ENCODE measurements around the gene SDC4. TPM values are rescaled to one million over a fixed set of nuclear protein-coding genes. Genes with fewer than 3 reads are reported as not detected.

SDC4 gene
- total and polyA plus RNA-seq, 4 experiments from 2014 or later: 1.2 to 3.9 (median 3.1) TPM

GRCh38 chr20:45336530-45337366, 11.5 kb downstream of the SDC4 start:
- Histone ChIP-seq H3K4me3 (ENCODE audit: low read length in 2 of 2) (no peak overlapping the region), H3K27ac (ENCODE audit: low read depth, low read length) (no peak overlapping the region), H3K9me3 (ENCODE audit: control insufficient read depth in 1 of 2, low read length in 2 of 2) (no peaks in the 10 kb centered on the region), H3K27me3 (ENCODE audit: insufficient read depth, low read length) (no peaks in the 10 kb centered on the region), H3K36me3 (ENCODE audit: insufficient read depth, low read length) (no peaks in the 10 kb centered on the region), H3K4me1 (ENCODE audit: insufficient read depth, low read length) (no peaks in the 10 kb centered on the region)
- Mint-ChIP-seq H3K27me3 (no peaks in the 10 kb centered on the region), H3K9me3 (no peaks in the 10 kb centered on the region), H3K4me3 (no peak overlapping the region), H3K4me1 (no peaks in the 10 kb centered on the region), H3K27ac (peak overlapping the region in 2 of 7 donors; percentile 13 to 36), H3K36me3 (no peaks in the 10 kb centered on the region)
- DNase-seq: no peak
- CTCF ChIA-PET (ENCODE audit: partially characterized antibody): interaction anchor here (1.1 kb wide), 1 partner anchor 18 kb away, joined by 4 read pairs; no protein-coding TSS in a partner anchor
- POLR2A ChIA-PET (ENCODE audit: partially characterized antibody): no interaction called here
- intact Hi-C loops (cut with micrococcal nuclease): no loop called here

DNA sequence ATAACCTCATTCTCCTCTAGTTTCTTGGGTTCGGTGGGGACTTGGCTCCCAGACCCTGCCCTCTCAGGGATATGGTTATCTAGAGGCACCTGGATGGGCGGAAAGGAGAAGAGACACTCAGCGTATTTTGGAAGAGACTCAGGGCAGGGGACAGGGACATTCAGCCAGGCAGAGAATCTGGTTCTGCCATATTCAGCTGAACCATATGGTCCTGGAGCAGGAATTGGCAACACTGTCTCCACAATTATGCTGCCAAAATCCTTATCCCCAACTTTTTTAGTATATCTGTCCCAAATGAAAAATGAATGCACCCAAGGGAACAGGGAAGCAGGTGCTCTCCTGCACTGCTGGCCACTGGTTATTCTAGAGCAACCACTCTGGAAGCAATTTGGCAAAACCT, 17.7 kb downstream of the SDC4 start:
- DNase-seq: no peak
- Histone ChIP-seq H3K4me1 (ENCODE audit: insufficient read depth, low read length) (no peaks in the 10 kb centered on the region), H3K9me3 (ENCODE audit: control insufficient read depth in 1 of 2, low read length in 2 of 2) (no peaks in the 10 kb centered on the region), H3K27me3 (ENCODE audit: insufficient read depth, low read length) (no peaks in the 10 kb centered on the region), H3K36me3 (ENCODE audit: insufficient read depth, low read length) (no peaks in the 10 kb centered on the region), H3K4me3 (ENCODE audit: low read length in 2 of 2) (no peak overlapping the region), H3K27ac (ENCODE audit: low read depth, low read length) (no peak overlapping the region)
- ChIA-PET POLR2A (ENCODE audit: partially characterized antibody) (no interaction called here), CTCF (ENCODE audit: partially characterized antibody) (interaction anchor here (1.4 to 2.3 kb wide), 2 partner anchors 12 to 440 kb away, joined by 3 to 5 read pairs; no protein-coding TSS in a partner anchor)
- H3K27me3 Mint-ChIP-seq: no peaks in the 10 kb centered on the region
- H3K4me1 Mint-ChIP-seq: no peaks in the 10 kb centered on the region
- no peak overlapping the region for H3K4me3 Mint-ChIP-seq
- H3K27ac Mint-ChIP-seq: peak overlapping the region in 2 of 7 donors; percentile 8 to 69
- H3K36me3 Mint-ChIP-seq: peaks cover 0 to 9% of the 10 kb centered on the region in 2 donors
- intact Hi-C loops (cut with micrococcal nuclease): no loop called here
- no peaks in the 10 kb centered on the region for H3K9me3 Mint-ChIP-seq

- Mint-ChIP-seq H3K27me3 (no peaks in the 10 kb centered on the region), H3K36me3 (peaks cover 0 to 9% of the 10 kb centered on the region in 2 donors), H3K4me1 (no peaks in the 10 kb centered on the region), H3K9me3 (no peaks in the 10 kb centered on the region), H3K27ac (no peak overlapping the region), H3K4me3 (no peak overlapping the region)
- Histone ChIP-seq H3K27ac (ENCODE audit: low read depth, low read length) (no peak overlapping the region), H3K27me3 (ENCODE audit: insufficient read depth, low read length) (no peaks in the 10 kb centered on the region), H3K4me1 (ENCODE audit: insufficient read depth, low read length) (no peaks in the 10 kb centered on the region), H3K4me3 (ENCODE audit: low read length in 2 of 2) (no peak overlapping the region), H3K9me3 (ENCODE audit: control insufficient read depth in 1 of 2, low read length in 2 of 2) (no peaks in the 10 kb centered on the region), H3K36me3 (ENCODE audit: insufficient read depth, low read length) (no peaks in the 10 kb centered on the region)
- no peak for DNase-seq
- POLR2A ChIA-PET (ENCODE audit: partially characterized antibody): no interaction called here
- intact Hi-C loops (cut with micrococcal nuclease): no loop called here
- CTCF ChIA-PET (ENCODE audit: partially characterized antibody): interaction anchor here (1.0 to 2.3 kb wide), 5 partner anchors 10 to 441 kb away, joined by 3 to 5 read pairs (median 3); partner anchors contain the start of gene SYS1
Observed at GRCh38 chr20:45329497-45330319, 18.5 kb downstream of the SDC4 start.

DNA sequence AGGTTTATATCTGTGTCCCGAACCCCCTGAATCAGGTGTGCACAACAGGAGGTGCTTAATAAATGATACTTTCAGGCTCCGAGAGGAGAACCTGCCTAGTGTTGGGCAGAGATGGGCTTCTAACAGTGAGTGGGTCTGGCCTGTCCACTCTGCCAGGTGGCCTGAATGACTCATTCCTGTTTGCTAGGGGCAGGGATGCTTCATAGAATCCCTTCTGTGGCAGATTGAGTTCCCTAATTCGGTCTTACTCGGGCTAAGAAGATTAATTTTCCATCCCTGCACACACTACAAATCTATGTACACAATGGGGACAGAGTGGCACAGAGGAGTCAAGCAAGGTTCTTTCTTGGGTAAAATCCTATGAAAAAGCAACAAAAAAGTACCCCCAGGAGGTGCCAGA, 19.8 kb downstream of the SDC4 start:
- intact Hi-C loops (cut with micrococcal nuclease): no loop called here
- H3K9me3 Mint-ChIP-seq: no peaks in the 10 kb centered on the region
- Histone ChIP-seq H3K36me3 (ENCODE audit: insufficient read depth, low read length) (no peaks in the 10 kb centered on the region), H3K4me1 (ENCODE audit: insufficient read depth, low read length) (no peaks in the 10 kb centered on the region), H3K9me3 (ENCODE audit: control insufficient read depth in 1 of 2, low read length in 2 of 2) (no peaks in the 10 kb centered on the region), H3K27ac (ENCODE audit: low read depth, low read length) (no peak overlapping the region), H3K27me3 (ENCODE audit: insufficient read depth, low read length) (no peaks in the 10 kb centered on the region), H3K4me3 (ENCODE audit: low read length in 2 of 2) (no peak overlapping the region)
- H3K27me3 Mint-ChIP-seq: no peaks in the 10 kb centered on the region
- DNase-seq: no peak
- peaks cover 0 to 9% of the 10 kb centered on the region in 2 donors for H3K36me3 Mint-ChIP-seq
- no peak overlapping the region for H3K4me3 Mint-ChIP-seq
- POLR2A ChIA-PET (ENCODE audit: partially characterized antibody): no interaction called here
- CTCF ChIA-PET (ENCODE audit: partially characterized antibody): interaction anchor here (1.5 to 2.3 kb wide), 2 partner anchors 8 to 10 kb away, joined by 3 to 5 read pairs; no protein-coding TSS in a partner anchor
- H3K4me1 Mint-ChIP-seq: no peaks in the 10 kb centered on the region
- no peak overlapping the region for H3K27ac Mint-ChIP-seq

DNA sequence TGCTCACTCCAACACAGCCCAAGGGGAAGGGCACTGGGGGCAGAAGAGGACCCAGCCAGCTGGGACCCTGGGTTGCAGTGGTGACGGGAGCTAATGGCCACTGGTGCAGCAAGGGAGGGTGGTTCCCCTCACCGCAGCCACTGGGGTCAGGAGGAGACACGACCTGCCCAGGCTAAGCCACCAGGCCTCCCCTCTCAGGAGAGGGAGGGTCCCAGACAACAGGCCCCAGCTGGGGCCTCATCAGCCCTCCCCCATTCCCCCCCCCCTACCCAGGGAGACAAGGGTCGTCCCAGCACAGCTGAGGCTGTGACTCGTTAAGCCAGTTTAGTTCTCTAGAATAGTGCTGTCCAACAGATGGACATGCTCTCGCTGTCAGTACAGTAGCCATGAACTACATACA, 22.9 kb downstream of the SDC4 start:
- H3K9me3 Mint-ChIP-seq: no peaks in the 10 kb centered on the region
- Histone ChIP-seq H3K27ac (ENCODE audit: low read depth, low read length) (no peak overlapping the region), H3K27me3 (ENCODE audit: insufficient read depth, low read length) (no peaks in the 10 kb centered on the region), H3K9me3 (ENCODE audit: control insufficient read depth in 1 of 2, low read length in 2 of 2) (no peaks in the 10 kb centered on the region), H3K36me3 (ENCODE audit: insufficient read depth, low read length) (no peaks in the 10 kb centered on the region), H3K4me3 (ENCODE audit: low read length in 2 of 2) (no peak overlapping the region), H3K4me1 (ENCODE audit: insufficient read depth, low read length) (peaks cover 15% of the 10 kb centered on the region)
- peaks cover 4 to 14% (median 10%) of the 10 kb centered on the region in 4 donors for H3K4me1 Mint-ChIP-seq
- no peak overlapping the region for H3K27ac Mint-ChIP-seq
- H3K36me3 Mint-ChIP-seq: peaks cover 0 to 5% of the 10 kb centered on the region in 2 donors
- ChIA-PET POLR2A (ENCODE audit: partially characterized antibody) (interaction anchor here (1.7 kb wide), 1 partner anchor 37 kb away, joined by 3 read pairs; the partner anchor contains the start of gene SYS1), CTCF (ENCODE audit: partially characterized antibody) (interaction anchor here (0.5 to 2.2 kb wide), 5 partner anchors 48 to 446 kb away, joined by 3 to 9 read pairs (median 6); no protein-coding TSS in a partner anchor)
- intact Hi-C loops (cut with micrococcal nuclease): no loop called here
- no peak for DNase-seq
- H3K27me3 Mint-ChIP-seq: no peaks in the 10 kb centered on the region
- H3K4me3 Mint-ChIP-seq: no peak overlapping the region

- no peak overlapping the region for H3K27ac ChIP-seq (ENCODE audit: low read depth, low read length)
- Mint-ChIP-seq H3K9me3 (no peaks in the 10 kb centered on the region), H3K27ac (no peak overlapping the region), H3K4me1 (peaks cover 11 to 25% (median 18%) of the 10 kb centered on the region in 4 donors), H3K36me3 (peaks cover 0 to 3% of the 10 kb centered on the region in 2 donors), H3K27me3 (no peaks in the 10 kb centered on the region), H3K4me3 (no peak overlapping the region)
- H3K36me3 ChIP-seq (ENCODE audit: insufficient read depth, low read length): no peaks in the 10 kb centered on the region
- intact Hi-C loops (cut with micrococcal nuclease): no loop called here
- no peaks in the 10 kb centered on the region for H3K9me3 ChIP-seq (ENCODE audit: control insufficient read depth in 1 of 2, low read length in 2 of 2)
- DNase-seq: no peak
- ChIA-PET POLR2A (ENCODE audit: partially characterized antibody) (no interaction called here), CTCF (ENCODE audit: partially characterized antibody) (interaction anchor here (1.3 to 7.9 kb wide), 4 partner anchors 10 to 447 kb away, joined by 3 to 125 read pairs (median 14); no protein-coding TSS in a partner anchor)
- no peaks in the 10 kb centered on the region for H3K27me3 ChIP-seq (ENCODE audit: insufficient read depth, low read length)
- no peak overlapping the region for H3K4me3 ChIP-seq (ENCODE audit: low read length in 2 of 2)
- H3K4me1 ChIP-seq (ENCODE audit: insufficient read depth, low read length): peaks cover 28% of the 10 kb centered on the region
Observed at GRCh38 chr20:45323731-45324130, 24.5 kb downstream of the SDC4 start.

DNA sequence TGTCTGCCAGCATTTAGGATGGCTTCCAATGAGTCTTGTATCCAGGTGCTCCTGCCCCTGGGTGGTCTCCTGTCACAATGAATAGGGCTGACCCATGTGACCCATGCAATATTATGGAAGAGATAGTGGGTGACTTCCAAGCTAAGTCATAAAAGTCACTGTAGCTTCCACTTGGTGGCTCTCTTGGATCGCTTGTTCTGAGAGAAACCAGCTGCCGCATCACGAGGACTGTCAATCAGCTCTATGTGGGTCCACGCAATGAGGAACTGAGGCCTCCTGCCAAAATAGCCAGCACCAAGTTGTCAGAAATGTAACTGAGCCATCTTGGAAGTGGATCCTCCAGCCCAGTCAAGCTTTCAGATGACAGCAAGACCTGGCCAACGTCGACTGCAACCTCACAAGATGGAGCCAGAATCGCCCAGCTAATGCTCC, 25.3 kb downstream of the SDC4 start:
- Mint-ChIP-seq H3K27me3 (no peaks in the 10 kb centered on the region), H3K4me3 (no peak overlapping the region), H3K4me1 (peaks cover 13 to 32% (median 22%) of the 10 kb centered on the region in 4 donors), H3K9me3 (no peaks in the 10 kb centered on the region), H3K36me3 (peaks cover 0 to 3% of the 10 kb centered on the region in 2 donors), H3K27ac (no peak overlapping the region)
- H3K4me1 ChIP-seq (ENCODE audit: insufficient read depth, low read length): peaks cover 29% of the 10 kb centered on the region
- no peaks in the 10 kb centered on the region for H3K9me3 ChIP-seq (ENCODE audit: control insufficient read depth in 1 of 2, low read length in 2 of 2)
- ChIA-PET CTCF (ENCODE audit: partially characterized antibody) (interaction anchor here (0.7 to 7.9 kb wide), 10 partner anchors 9 to 447 kb away, joined by 3 to 125 read pairs (median 5); partner anchors contain the start of gene SYS1), POLR2A (ENCODE audit: partially characterized antibody) (no interaction called here)
- DNase-seq: no peak
- intact Hi-C loops (cut with micrococcal nuclease): no loop called here
- no peaks in the 10 kb centered on the region for H3K27me3 ChIP-seq (ENCODE audit: insufficient read depth, low read length)
- no peaks in the 10 kb centered on the region for H3K36me3 ChIP-seq (ENCODE audit: insufficient read depth, low read length)
- no peak overlapping the region for H3K4me3 ChIP-seq (ENCODE audit: low read length in 2 of 2)
- H3K27ac ChIP-seq (ENCODE audit: low read depth, low read length): no peak overlapping the region
